ENCODE measurements around the gene GFOD1. TPM values are rescaled to one million over a fixed set of nuclear protein-coding genes. Genes with fewer than 3 reads are reported as not detected.

GFOD1 gene
- total RNA-seq, 1 donor from 2014 or later: 0.81 TPM

DNA sequence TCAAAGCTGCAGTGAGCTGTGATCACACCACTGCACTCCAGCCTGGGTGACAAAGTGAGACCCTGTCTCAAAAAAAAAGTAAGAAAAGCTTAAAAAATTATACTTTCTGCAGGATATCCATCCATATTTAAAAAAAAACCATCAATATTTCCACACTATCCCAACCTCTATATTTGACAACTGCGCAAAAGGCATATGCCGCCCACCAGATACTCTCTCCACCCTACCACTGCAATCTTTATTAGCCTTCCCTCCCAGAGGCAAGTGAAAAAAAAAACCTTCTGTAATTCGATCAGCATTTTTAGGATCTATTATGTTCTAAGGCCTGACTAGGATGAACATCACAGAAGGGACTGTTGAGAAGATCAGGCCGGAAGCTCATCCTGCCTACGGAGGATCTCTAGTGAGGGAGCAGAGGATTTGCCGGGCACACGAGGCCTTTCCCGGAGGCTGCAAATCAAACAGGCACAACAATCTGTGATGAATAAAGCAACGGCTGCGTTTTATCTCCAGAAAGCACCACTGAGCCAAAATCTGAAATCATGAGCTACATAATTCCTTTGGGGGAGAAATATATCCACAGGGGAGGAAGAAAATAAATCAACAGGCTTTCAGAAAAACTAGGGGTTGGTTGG lies 65.9 kb downstream of the GFOD1 start:
- Mint-ChIP-seq H3K4me3 (ENCODE audit: low read depth) (no peak overlapping the region), H3K36me3 (ENCODE audit: insufficient read depth) (no peaks in the 10 kb centered on the region), H3K4me1 (ENCODE audit: low read depth) (peaks cover 4% of the 10 kb centered on the region), H3K27me3 (peaks cover 27% of the 10 kb centered on the region), H3K9me3 (ENCODE audit: low read depth) (no peaks in the 10 kb centered on the region), H3K27ac (no peak overlapping the region)
- no peak for DNase-seq (ENCODE audit: low spot score, unreplicated experiment)
- TF ChIP-seq, protein P1, sequence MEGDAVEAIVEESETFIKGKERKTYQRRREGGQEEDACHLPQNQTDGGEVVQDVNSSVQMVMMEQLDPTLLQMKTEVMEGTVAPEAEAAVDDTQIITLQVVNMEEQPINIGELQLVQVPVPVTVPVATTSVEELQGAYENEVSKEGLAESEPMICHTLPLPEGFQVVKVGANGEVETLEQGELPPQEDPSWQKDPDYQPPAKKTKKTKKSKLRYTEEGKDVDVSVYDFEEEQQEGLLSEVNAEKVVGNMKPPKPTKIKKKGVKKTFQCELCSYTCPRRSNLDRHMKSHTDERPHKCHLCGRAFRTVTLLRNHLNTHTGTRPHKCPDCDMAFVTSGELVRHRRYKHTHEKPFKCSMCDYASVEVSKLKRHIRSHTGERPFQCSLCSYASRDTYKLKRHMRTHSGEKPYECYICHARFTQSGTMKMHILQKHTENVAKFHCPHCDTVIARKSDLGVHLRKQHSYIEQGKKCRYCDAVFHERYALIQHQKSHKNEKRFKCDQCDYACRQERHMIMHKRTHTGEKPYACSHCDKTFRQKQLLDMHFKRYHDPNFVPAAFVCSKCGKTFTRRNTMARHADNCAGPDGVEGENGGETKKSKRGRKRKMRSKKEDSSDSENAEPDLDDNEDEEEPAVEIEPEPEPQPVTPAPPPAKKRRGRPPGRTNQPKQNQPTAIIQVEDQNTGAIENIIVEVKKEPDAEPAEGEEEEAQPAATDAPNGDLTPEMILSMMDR (IDR thresholded peaks at IDR 0.05; ENCODE audit: unreplicated experiment): no peak

DNA sequence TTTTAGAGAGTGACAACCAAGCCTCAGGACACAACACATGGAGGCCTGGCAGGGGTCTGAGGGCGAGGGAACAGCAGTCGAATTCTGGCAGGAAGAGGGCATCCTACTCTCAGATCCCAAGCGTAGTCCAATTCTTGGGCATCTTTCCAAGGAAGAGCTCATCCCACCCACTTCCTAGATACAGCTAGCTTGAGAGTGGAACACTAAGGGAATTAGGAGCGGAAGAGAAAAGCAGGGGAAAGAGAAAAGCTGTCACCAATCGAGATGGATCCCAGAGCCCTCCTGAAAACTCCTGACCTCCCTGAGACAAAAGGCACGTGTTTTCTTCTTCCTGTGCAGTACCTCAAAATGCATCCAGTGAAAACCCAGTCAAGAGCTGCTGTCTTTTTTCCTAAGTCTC lies 67.1 kb downstream of the GFOD1 start:
- DNase-seq (ENCODE audit: low spot score, unreplicated experiment): no peak
- H3K36me3 Mint-ChIP-seq (ENCODE audit: insufficient read depth): no peaks in the 10 kb centered on the region
- no peak overlapping the region for H3K4me3 Mint-ChIP-seq (ENCODE audit: low read depth)
- H3K9me3 Mint-ChIP-seq (ENCODE audit: low read depth): no peaks in the 10 kb centered on the region
- H3K27ac Mint-ChIP-seq: no peak overlapping the region
- TF ChIP-seq, protein P1 (IDR thresholded peaks at IDR 0.05; ENCODE audit: unreplicated experiment): no peak
- peaks cover 24% of the 10 kb centered on the region for H3K27me3 Mint-ChIP-seq
- H3K4me1 Mint-ChIP-seq (ENCODE audit: low read depth): peaks cover 4% of the 10 kb centered on the region

DNA sequence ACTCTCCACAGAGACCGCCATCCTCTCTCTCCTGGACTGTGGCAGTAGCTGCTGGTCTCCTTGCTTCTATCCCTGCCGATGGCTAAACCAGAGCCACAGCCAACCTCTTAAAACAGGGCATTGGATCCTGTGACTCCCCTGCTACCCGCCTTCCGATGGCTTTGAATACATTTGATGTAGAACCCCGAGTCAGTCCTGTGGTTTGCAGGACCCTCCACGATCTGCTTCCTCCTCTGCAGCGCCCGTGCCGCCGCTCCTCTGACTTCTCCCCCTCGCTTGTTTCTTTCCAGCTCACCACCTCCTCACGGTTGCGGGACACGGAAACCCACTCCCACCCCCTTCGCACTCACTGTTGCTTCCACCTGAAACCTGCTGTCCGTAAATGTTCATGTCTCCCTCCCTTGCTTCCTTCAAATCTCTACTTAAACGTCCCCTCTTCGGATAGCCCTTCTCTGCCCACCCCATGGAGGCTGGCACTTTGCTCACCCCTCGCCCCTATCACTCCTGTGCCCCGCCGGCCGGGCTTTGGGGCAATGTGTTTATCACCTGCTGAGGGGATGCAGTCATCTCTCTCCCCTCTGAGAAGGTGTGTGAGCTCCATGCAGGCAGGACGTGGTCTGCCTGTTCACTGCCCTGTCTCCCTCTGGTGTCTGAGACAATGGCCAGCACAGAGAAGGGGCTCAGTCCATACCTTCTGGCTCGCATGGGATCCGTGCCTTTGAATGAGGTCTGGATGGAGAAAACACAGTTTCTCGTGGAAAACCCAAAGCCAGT lies 67.8 kb downstream of the GFOD1 start:
- TF ChIP-seq, protein P1 (IDR thresholded peaks at IDR 0.05; ENCODE audit: unreplicated experiment): no peak
- H3K27me3 Mint-ChIP-seq: peaks cover 24% of the 10 kb centered on the region
- no peak for DNase-seq (ENCODE audit: low spot score, unreplicated experiment)
- peaks cover 4% of the 10 kb centered on the region for H3K4me1 Mint-ChIP-seq (ENCODE audit: low read depth)
- no peaks in the 10 kb centered on the region for H3K36me3 Mint-ChIP-seq (ENCODE audit: insufficient read depth)
- no peaks in the 10 kb centered on the region for H3K9me3 Mint-ChIP-seq (ENCODE audit: low read depth)
- no peak overlapping the region for H3K4me3 Mint-ChIP-seq (ENCODE audit: low read depth)
- no peak overlapping the region for H3K27ac Mint-ChIP-seq

DNA sequence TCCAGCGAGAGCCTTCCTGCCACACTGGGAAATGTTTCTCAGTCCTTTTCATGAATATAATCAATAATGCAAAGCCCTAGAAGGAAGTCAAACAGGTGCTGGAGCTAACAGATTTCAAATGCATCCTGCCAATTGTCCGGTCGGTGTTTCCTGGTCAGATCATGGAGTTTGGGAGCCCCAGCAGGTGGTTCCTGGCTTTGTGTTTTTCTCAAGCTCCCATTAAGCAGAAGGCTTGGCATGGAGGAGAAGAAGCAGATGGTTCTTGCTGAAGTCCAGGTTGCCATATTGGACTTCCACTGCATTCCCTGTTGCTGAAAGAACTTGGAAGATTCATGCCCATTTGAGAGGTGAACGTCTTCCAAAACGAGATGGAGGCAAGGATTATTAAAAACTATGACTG lies 68.6 kb downstream of the GFOD1 start:
- Mint-ChIP-seq H3K4me3 (ENCODE audit: low read depth) (no peak overlapping the region), H3K27ac (no peak overlapping the region)

DNA sequence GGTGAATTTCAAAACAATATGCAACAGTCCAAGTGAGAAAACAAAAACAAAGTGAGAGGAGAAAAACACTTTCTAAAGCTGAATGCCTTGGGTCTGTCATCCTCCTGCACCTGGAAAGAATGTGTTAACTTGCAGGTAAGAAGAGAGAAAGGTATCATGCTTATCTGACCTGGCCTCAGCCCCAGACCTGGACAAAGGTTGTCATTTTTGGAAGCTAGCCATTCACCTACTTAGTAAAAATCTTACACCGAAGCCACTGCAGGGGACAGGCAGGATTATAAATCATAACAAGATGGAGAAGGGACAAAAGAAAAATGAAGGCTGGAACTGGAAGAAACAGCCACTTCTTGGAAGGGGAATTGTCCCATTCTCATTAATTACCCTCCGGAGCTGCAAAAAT lies 69.4 kb downstream of the GFOD1 start:
- H3K9me3 Mint-ChIP-seq (ENCODE audit: low read depth): no peaks in the 10 kb centered on the region
- H3K4me1 Mint-ChIP-seq (ENCODE audit: low read depth): peaks cover 15% of the 10 kb centered on the region
- no peak overlapping the region for H3K4me3 Mint-ChIP-seq (ENCODE audit: low read depth)
- H3K27me3 Mint-ChIP-seq: peaks cover 24% of the 10 kb centered on the region
- DNase-seq (ENCODE audit: low spot score, unreplicated experiment): no peak
- H3K27ac Mint-ChIP-seq: no peak overlapping the region
- TF ChIP-seq, protein P1 (IDR thresholded peaks at IDR 0.05; ENCODE audit: unreplicated experiment): no peak
- H3K36me3 Mint-ChIP-seq (ENCODE audit: insufficient read depth): no peaks in the 10 kb centered on the region

More for the DNA sequence above, 68.6 kb downstream of the GFOD1 start:
- Mint-ChIP-seq H3K9me3 (ENCODE audit: low read depth) (no peaks in the 10 kb centered on the region), H3K4me1 (ENCODE audit: low read depth) (peaks cover 8% of the 10 kb centered on the region), H3K27me3 (peaks cover 24% of the 10 kb centered on the region), H3K36me3 (ENCODE audit: insufficient read depth) (no peaks in the 10 kb centered on the region)
- TF ChIP-seq, protein P1 (IDR thresholded peaks at IDR 0.05; ENCODE audit: unreplicated experiment): no peak
- no peak for DNase-seq (ENCODE audit: low spot score, unreplicated experiment)

All from progenitor cell of endocrine pancreas (in vitro differentiated cells).